Measurements from ENCODE around the gene ZFHX2. TPM values are rescaled to one million over a fixed set of nuclear protein-coding genes. Genes with fewer than 3 reads are reported as not detected.
"Not testable (repeated sequence)": the region's sequence is repeated elsewhere in the genome, so short reads cannot be mapped to it uniquely, and the experiment has no call there.

The ZFHX2 gene
- 0.63 and 1.2 TPM in 2 replicates for total RNA-seq (2014; rRNA removed; shearing (Covaris generic))
- 0.32 and 0.91 TPM in 2 replicates for polyA plus RNA-seq (2015; cell fraction: cytosol; rRNA removed)
- 0.39 and 0.49 TPM in 2 replicates for polyA plus RNA-seq (2015; cell fraction: nucleus; rRNA removed)

GRCh38 chr14:23551266-23552028, at the start of gene ZFHX2:
Gene ZFHX2 (minus strand): TSS chr14:23551765. CDS start chr14:23535325, 16,440 bp downstream.
- DNase-seq (ENCODE audit: low read depth) = peak; percentile 86

GRCh38 chr14:23600806-23601205, 49.2 kb upstream of the ZFHX2 start:
- DNase-seq (ENCODE audit: low read depth) = no peak

GRCh38 chr14:23600322-23600707, 48.8 kb upstream of the ZFHX2 start:
- no peak for DNase-seq (ENCODE audit: low read depth)

GRCh38 chr14:23594191-23594590, 42.6 kb upstream of the ZFHX2 start:
- DNase-seq (ENCODE audit: low read depth) = not testable (repeated sequence)

- no peak for DNase-seq (ENCODE audit: low read depth)
These were observed 38.6 kb upstream of the ZFHX2 start for GRCh38 chr14:23590198-23590597.

GRCh38 chr14:23589606-23590005, 38.0 kb upstream of the ZFHX2 start:
- no peak for DNase-seq (ENCODE audit: low read depth)

GRCh38 chr14:23588884-23589598, 37.5 kb upstream of the ZFHX2 start:
- peak; percentile 90 for DNase-seq (ENCODE audit: low read depth)

GRCh38 chr14:23584527-23585203, 33.1 kb upstream of the ZFHX2 start:
- DNase-seq (ENCODE audit: low read depth) = not testable (repeated sequence)

GRCh38 chr14:23583761-23584526, 32.4 kb upstream of the ZFHX2 start:
- peak; percentile 93 for DNase-seq (ENCODE audit: low read depth)

GRCh38 chr14:23582906-23583760, 31.6 kb upstream of the ZFHX2 start:
- peak; percentile 86 for DNase-seq (ENCODE audit: low read depth)

- peak; percentile 98 for DNase-seq (ENCODE audit: low read depth)
These were observed 29.4 kb upstream of the ZFHX2 start for GRCh38 chr14:23580948-23581281.

- DNase-seq (ENCODE audit: low read depth) = peak; percentile 69
These were observed 28.8 kb upstream of the ZFHX2 start for GRCh38 chr14:23580152-23580926.

- peak; percentile 38 for DNase-seq (ENCODE audit: low read depth)
These were observed 28.2 kb upstream of the ZFHX2 start for GRCh38 chr14:23579739-23580138.

GRCh38 chr14:23579311-23579630, 27.7 kb upstream of the ZFHX2 start:
- DNase-seq (ENCODE audit: low read depth) = no peak

- DNase-seq (ENCODE audit: low read depth) = peak; percentile 82
These were observed 27.2 kb upstream of the ZFHX2 start, which contains the start of gene JPH4 for GRCh38 chr14:23578560-23579310. Gene JPH4 (minus strand): TSS chr14:23578790. CDS start chr14:23577453, 1,337 bp downstream.

- DNase-seq (ENCODE audit: low read depth) = peak; percentile 49
These were observed 26.3 kb upstream of the ZFHX2 start for GRCh38 chr14:23577710-23578392.

GRCh38 chr14:23577004-23577681, 25.6 kb upstream of the ZFHX2 start:
- peak; percentile 64 for DNase-seq (ENCODE audit: low read depth)
